Measurements from ENCODE around the gene FFAR1. TPM values are rescaled to one million over a fixed set of nuclear protein-coding genes. Genes with fewer than 3 reads are reported as not detected.

The FFAR1 gene
- total RNA-seq, 2 experiments from 2014 or later = not detected

DNA sequence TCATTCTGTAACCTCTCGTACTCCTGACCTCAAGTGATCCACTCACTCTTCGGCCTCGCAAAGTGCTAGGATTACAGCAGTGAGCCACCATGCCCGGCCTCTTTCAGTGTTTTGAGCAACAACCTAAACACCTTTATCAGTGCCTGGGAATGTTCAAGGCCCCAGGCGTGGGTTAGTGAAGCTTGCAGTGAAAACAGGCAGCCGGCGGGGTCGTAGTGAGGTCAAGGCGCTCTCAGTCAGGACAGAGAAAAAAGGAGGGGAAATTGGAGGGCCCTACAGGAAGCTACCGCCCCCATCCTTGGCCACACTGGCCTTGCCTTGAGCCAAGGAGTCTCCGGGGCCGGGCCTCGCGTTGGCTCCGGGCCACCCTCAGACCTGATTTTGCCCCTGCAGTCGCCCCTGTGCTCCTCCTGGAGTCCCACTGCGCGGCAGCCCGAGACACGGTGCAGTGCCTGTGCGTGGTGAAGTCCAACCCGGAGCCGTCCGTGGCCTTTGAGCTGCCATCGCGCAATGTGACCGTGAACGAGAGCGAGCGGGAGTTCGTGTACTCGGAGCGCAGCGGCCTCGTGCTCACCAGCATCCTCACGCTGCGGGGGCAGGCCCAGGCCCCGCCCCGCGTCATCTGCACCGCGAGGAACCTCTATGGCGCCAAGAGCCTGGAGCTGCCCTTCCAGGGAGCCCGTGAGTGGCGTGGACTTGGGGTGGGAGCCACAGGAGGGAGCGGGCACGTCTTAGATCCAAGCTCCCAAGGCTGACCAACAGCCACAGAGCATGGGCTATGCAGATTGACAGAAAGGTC lies 38.0 kb upstream of the FFAR1 start:
- Mint-ChIP-seq H3K27me3 (peaks cover 11% of the 10 kb centered on the region), H3K4me3 (no peak overlapping the region), H3K9me3 (ENCODE audit: low read depth) (no peaks in the 10 kb centered on the region), H3K36me3 (no peaks in the 10 kb centered on the region), H3K27ac (no peak overlapping the region), H3K4me1 (no peaks in the 10 kb centered on the region)
- DNase-seq = no peak
- CTCF ChIA-PET = no interaction called here
- ATAC-seq = no peak

- ATAC-seq (no peak), DNase-seq (no peak)
- H3K4me3 Mint-ChIP-seq = no peak overlapping the region
- CTCF ChIA-PET = no interaction called here
- H3K9me3 Mint-ChIP-seq (ENCODE audit: low read depth) = no peaks in the 10 kb centered on the region
- H3K4me1 Mint-ChIP-seq = no peaks in the 10 kb centered on the region
- peaks cover 14% of the 10 kb centered on the region for H3K27me3 Mint-ChIP-seq
- no peak overlapping the region for H3K27ac Mint-ChIP-seq
- H3K36me3 Mint-ChIP-seq = no peaks in the 10 kb centered on the region
These were observed 37.4 kb upstream of the FFAR1 start for GRCh38 chr19:35310331-35310730.

DNA sequence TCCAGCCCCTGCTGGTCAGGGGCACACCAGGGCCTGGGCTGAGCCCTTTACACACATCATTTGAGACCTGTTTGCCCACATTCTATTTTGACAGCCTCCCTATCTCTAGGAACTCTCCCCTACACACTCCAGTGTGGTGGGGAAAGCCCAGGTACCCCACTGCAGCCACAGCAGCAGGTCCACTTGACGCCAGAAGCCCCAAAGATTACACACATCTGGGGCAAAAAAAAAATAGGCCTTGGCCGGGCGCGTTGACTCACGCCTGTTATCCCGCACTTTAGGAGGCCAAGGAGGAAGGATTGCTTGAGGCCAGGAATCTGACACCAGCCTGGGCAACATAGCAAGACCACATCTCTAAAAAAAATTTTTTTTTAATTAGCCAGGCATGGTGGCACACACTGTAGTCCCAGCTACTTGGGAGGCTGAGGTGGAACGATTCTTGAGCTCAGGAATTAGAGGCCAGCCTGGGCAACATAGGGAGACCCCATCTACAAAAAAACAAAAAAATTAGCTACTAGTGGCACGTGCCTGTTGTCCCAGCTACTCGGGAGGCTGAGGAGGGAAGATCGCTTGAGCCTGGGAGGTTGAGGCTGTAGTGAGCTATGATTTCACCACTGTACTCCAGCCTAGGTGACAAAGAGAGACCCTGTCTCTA lies 36.8 kb upstream of the FFAR1 start:
- H3K4me3 Mint-ChIP-seq = no peak overlapping the region
- no peak overlapping the region for H3K27ac Mint-ChIP-seq
- no peaks in the 10 kb centered on the region for H3K4me1 Mint-ChIP-seq
- H3K27me3 Mint-ChIP-seq = peaks cover 14% of the 10 kb centered on the region
- ATAC-seq (no peak), DNase-seq (no peak)
- no peaks in the 10 kb centered on the region for H3K36me3 Mint-ChIP-seq
- CTCF ChIA-PET = no interaction called here
- H3K9me3 Mint-ChIP-seq (ENCODE audit: low read depth) = no peaks in the 10 kb centered on the region

DNA sequence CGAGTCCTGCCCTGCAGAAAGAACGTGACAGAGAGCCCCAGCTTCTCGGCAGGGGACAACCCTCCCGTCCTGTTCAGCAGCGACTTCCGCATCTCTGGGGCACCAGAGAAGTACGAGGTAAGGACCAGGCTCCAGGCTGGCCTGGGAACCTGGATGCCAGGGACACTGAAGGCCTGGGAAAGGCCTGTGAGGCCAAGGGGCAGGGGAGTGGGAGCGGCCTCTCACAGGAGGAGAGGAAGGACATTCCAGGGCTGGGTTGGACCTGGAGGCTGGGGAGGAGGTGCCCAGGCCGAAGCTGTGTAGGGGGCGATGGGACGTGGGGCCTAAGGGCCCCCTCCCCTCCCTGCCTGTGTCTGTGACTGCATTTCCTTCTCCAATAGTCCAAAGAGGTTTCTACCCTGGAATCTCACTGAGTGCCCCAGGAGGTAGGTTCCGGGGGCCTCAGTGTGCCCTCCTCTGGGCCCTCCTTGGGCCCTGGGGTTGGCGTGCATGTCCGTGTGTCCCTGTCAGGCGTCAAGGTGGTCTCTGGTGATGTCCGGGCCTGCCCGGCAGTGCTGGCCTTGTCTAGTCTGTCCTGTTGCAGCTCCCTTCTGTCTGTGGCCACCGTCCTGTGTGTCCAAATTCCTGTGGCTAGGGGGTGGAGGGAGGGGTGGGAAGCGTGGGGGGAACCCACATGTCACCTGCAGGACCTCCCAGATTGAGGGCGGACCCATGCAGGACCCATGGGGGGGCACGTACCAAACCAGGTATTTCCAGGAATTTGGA lies 35.6 kb upstream of the FFAR1 start:
- no peaks in the 10 kb centered on the region for H3K9me3 Mint-ChIP-seq (ENCODE audit: low read depth)
- H3K27me3 Mint-ChIP-seq = peaks cover 14% of the 10 kb centered on the region
- ATAC-seq = no peak
- no peak overlapping the region for H3K27ac Mint-ChIP-seq
- no peaks in the 10 kb centered on the region for H3K36me3 Mint-ChIP-seq
- DNase-seq = no peak
- CTCF ChIA-PET = no interaction called here
- no peak overlapping the region for H3K4me3 Mint-ChIP-seq
- H3K4me1 Mint-ChIP-seq = no peaks in the 10 kb centered on the region

DNA sequence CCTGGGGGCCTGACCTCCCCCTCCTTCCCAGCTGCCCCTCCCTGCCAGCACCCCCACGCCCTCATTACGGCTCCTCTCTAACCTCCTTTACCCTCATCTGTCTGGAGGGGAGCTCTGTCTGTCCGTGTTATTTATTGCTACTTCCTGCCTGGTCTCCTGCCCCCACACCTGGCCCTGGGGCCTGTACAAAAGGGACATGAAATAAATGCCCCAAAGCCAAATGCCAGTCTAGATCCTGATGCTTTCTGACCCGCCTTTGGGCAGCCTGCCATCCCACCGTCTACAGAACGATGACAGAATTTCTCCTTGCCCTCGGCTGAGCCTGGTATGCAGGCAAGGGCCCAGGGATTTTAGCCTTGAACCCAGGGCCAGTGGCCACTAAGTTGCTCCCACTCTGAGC lies 34.1 kb upstream of the FFAR1 start:
- no peaks in the 10 kb centered on the region for H3K9me3 Mint-ChIP-seq (ENCODE audit: low read depth)
- CTCF ChIA-PET = interaction anchor here (1.4 kb wide), 1 partner anchor 182 kb away, joined by 3 read pairs; no protein-coding TSS in a partner anchor
- no peak for ATAC-seq
- H3K27ac Mint-ChIP-seq = no peak overlapping the region
- no peaks in the 10 kb centered on the region for H3K36me3 Mint-ChIP-seq
- H3K4me1 Mint-ChIP-seq = peaks cover 2% of the 10 kb centered on the region
- H3K27me3 Mint-ChIP-seq = peaks cover 9% of the 10 kb centered on the region
- no peak overlapping the region for H3K4me3 Mint-ChIP-seq
- DNase-seq = no peak

DNA sequence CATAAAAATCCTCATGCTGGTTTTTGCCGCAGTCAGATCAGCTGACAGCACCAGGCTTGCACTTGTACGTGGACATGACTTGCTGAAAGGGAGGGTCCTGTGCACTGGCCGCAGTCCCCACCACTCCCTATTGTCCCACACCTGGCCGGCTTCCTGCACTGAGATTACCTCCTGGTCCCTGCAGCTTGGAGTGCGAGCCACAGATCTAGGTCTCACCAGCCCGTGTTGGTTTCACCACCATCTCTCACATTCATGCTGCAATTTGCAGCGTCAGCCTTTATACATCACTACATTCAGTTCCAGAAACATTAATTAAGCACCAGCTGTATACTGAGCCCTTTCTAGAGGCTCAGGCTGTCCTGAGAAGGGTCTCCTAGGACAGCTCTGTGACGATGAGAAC lies 33.7 kb upstream of the FFAR1 start:
- Mint-ChIP-seq H3K27ac (no peak overlapping the region), H3K4me1 (peaks cover 7% of the 10 kb centered on the region), H3K9me3 (ENCODE audit: low read depth) (no peaks in the 10 kb centered on the region), H3K27me3 (peaks cover 6% of the 10 kb centered on the region), H3K4me3 (no peak overlapping the region), H3K36me3 (no peaks in the 10 kb centered on the region)
- CTCF ChIA-PET = interaction anchor here (1.4 kb wide), 1 partner anchor 181 kb away, joined by 3 read pairs; no protein-coding TSS in a partner anchor
- ATAC-seq = no peak
- DNase-seq = no peak

DNA sequence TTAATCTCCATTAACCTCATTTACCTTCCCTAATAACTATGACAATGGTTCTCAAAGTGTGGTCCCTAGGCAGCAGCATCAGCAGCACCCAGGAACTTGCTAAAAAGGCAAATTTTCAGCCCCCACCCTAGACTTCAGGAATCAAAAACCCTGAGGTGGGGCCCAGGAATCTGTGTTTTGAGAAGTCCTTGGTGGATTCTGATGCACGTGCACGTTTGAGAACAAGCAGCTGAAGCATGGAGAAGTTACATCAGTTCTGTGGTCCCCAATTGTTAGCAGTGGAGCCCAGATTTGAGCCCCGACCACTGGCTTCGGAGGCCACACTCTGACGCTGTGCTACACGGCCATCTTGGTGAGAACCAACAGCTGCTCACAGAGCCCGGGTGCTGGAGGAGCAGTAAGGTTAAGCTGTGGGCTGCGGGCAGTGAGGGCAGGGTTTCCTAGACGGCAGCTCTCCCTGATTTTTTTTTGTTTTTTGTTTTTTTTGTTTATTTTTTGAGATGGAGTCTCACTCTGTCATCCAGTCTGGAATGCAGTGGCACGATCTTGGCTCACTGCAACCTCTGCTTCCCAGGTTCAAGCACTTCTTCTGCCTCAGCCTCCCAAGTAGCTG lies 32.7 kb upstream of the FFAR1 start:
- Mint-ChIP-seq H3K27ac (no peak overlapping the region), H3K36me3 (no peaks in the 10 kb centered on the region), H3K9me3 (ENCODE audit: low read depth) (no peaks in the 10 kb centered on the region), H3K4me3 (no peak overlapping the region), H3K4me1 (peaks cover 7% of the 10 kb centered on the region), H3K27me3 (peaks cover 6% of the 10 kb centered on the region)
- ATAC-seq = no peak
- CTCF ChIA-PET = interaction anchor here (1.4 kb wide), 1 partner anchor 181 kb away, joined by 3 read pairs; no protein-coding TSS in a partner anchor
- DNase-seq = no peak

DNA sequence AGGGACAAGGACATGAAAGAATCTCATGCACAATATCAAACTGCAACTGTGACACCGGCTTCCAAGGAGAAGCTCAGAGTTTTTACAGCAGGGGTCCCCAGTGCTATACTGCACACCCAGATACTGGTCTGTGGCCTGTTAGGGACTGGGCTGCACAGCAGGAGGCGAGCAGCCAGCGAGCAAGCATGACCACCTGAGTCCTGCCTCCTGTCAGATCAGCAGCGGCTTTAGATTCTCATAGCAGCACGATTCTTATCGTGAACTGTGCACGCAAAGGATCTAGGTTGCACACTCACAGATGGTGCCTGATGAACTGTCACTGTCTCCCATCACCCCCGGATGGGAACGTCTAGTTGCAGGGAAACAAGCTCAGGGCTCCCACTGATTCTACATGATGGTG lies 31.8 kb upstream of the FFAR1 start:
- H3K9me3 Mint-ChIP-seq (ENCODE audit: low read depth) = no peaks in the 10 kb centered on the region
- CTCF ChIA-PET = no interaction called here
- no peak overlapping the region for H3K4me3 Mint-ChIP-seq
- H3K36me3 Mint-ChIP-seq = no peaks in the 10 kb centered on the region
- H3K27ac Mint-ChIP-seq = no peak overlapping the region
- H3K27me3 Mint-ChIP-seq = peaks cover 6% of the 10 kb centered on the region
- DNase-seq (no peak), ATAC-seq (no peak)
- peaks cover 7% of the 10 kb centered on the region for H3K4me1 Mint-ChIP-seq

DNA sequence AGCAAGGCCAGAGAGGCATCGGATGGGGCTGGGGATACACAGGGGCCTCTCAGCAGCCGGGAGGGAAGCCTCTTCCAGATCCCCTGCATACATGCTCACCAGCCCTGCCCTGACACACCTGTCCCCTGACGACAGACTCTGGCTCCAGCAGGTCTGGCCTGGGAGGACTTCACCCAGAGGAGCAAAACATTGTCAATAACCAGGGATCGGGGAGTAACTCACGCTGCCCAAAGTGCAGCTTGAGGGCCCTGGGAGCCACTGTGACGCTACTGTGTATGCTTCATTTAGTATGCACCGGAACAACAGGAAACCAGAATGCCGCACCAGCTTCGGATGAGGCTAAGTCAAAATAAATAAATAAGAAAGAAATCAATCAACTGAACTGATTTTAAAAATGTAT lies 31.1 kb upstream of the FFAR1 start:
- H3K27ac Mint-ChIP-seq = no peak overlapping the region
- H3K4me1 Mint-ChIP-seq = peaks cover 7% of the 10 kb centered on the region
- ATAC-seq = no peak
- no peak for DNase-seq
- H3K27me3 Mint-ChIP-seq = peaks cover 8% of the 10 kb centered on the region
- no peaks in the 10 kb centered on the region for H3K9me3 Mint-ChIP-seq (ENCODE audit: low read depth)
- no peaks in the 10 kb centered on the region for H3K36me3 Mint-ChIP-seq
- CTCF ChIA-PET = no interaction called here
- no peak overlapping the region for H3K4me3 Mint-ChIP-seq

DNA sequence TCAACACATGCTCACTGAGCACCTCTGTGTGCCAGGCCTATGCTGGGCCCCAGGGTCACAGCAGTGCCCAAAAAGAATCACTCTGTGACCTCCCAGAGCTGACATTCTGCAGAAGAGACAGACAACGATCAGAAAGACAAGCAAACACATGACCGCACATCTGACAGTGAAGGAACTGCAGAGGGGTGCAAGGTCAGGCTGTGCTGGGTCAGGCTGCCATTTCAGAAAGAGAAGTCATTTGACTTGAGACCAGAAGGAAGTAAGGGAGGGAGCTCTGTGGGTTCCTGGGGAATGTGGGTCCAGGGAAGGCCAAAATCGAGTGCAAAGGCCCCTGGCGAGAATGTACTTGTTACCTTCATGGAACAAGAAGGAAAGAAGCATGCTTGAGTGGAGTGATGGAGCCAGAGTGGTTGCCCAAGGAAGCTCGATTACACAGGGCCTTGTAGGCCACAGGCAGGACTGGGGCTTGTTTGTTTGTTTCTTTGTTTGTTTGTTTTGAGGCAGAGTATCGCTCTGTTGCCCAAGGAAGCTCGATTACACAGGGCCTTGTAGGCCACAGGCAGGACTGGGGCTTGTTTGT lies 30.1 kb upstream of the FFAR1 start:
- Mint-ChIP-seq H3K4me1 (peaks cover 7% of the 10 kb centered on the region), H3K9me3 (ENCODE audit: low read depth) (no peaks in the 10 kb centered on the region), H3K27ac (no peak overlapping the region), H3K36me3 (no peaks in the 10 kb centered on the region), H3K27me3 (peaks cover 9% of the 10 kb centered on the region), H3K4me3 (no peak overlapping the region)
- ATAC-seq = no peak
- CTCF ChIA-PET = interaction anchor here (1.9 kb wide), 1 partner anchor 178 kb away, joined by 4 read pairs; no protein-coding TSS in a partner anchor
- DNase-seq = no peak

DNA sequence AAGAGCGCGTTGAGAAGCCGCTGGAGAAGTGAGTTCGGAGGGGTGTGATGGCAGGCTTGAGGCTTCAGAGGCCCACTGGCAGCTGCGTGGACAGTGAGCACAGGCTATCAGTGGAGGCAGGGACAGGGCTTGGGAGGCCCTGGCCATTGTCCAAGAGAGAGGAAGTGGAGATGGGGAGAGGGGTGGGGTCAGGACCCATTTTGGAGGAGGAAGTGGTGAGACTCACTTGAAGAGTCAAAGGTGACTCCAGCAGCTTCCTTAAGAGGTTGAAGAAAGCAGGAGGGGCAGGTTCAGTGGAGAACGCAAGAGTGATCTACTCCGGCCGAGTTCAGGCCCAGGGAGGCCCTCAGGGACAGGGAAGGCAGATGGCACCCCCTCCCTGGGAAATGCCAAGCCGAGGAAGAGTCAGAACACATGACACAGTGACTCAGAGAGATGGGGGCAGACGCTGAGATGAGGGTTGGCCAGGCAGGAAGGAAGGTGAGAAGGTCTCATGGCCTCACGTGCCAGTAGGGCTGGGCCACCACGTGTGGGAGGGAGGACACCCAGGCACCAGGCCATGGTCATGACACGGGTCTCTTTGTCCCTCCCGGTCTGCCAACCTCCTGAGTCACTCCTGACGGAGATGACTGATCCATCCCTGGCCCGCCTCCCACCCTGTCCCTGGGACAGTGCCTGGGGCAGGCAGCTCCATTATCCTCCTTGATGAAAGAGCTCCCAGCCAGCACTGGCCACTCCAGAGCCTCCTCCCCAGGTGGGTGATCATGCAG lies 28.8 kb upstream of the FFAR1 start:
- Mint-ChIP-seq H3K4me3 (no peak overlapping the region), H3K4me1 (peaks cover 7% of the 10 kb centered on the region), H3K9me3 (ENCODE audit: low read depth) (no peaks in the 10 kb centered on the region), H3K36me3 (no peaks in the 10 kb centered on the region), H3K27ac (no peak overlapping the region), H3K27me3 (peaks cover 9% of the 10 kb centered on the region)
- ATAC-seq (no peak), DNase-seq (no peak)
- CTCF ChIA-PET = interaction anchor here (0.7 to 1.9 kb wide), 3 partner anchors 34 to 176 kb away, joined by 3 to 4 read pairs (median 3); no protein-coding TSS in a partner anchor

DNA sequence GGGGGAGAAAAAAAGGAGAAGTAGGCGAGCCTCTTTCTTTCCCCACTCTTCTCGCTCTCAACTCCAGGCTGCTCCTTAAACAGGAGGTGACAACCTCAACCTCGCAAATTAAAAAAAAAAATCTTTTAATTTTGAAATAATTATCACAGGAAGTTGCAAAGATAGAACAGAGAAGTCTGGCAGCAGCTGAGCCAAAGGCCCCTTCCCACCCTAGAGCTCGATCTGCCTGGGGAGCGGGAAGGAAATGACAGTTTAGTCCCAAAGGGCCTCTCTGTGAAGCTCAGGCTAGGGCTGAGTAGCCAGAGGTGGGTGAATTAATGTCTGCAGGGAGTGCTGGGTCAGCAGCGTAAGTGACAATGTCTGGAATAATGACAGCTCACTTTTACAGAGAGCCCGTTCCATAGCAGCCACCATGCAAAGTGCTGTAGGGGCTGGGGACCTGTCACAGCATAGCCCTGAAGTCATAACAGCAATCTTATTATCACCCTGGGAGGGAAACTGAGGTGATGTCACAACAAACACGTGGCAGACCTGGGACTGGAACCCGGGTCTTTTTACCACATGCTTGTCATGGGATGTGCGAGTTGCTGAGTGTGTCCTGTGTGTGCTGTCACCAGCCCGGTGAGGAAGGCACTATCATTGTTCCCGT lies 27.5 kb upstream of the FFAR1 start:
- peaks cover 5% of the 10 kb centered on the region for H3K27me3 Mint-ChIP-seq
- no peak for DNase-seq
- no peaks in the 10 kb centered on the region for H3K36me3 Mint-ChIP-seq
- peaks cover 7% of the 10 kb centered on the region for H3K4me1 Mint-ChIP-seq
- no peaks in the 10 kb centered on the region for H3K9me3 Mint-ChIP-seq (ENCODE audit: low read depth)
- CTCF ChIA-PET = interaction anchor here (1.0 kb wide), 1 partner anchor 33 kb away, joined by 3 read pairs; no protein-coding TSS in a partner anchor
- no peak for ATAC-seq
- no peak overlapping the region for H3K27ac Mint-ChIP-seq
- no peak overlapping the region for H3K4me3 Mint-ChIP-seq

Data from activated CD8-positive, alpha-beta memory T cell treated with anti-CD3 and anti-CD28 coated beads, Interleukin-2, amount 10 ng/mL, durations not matched to agents 7 days and 5 days (primary cell).